ENCODE data around the gene RASL11A.

GRCh38 chr13:27309401-27309958 is 38.9 kb downstream of the RASL11A start:
- TF ChIP-seq CTCF (IDR thresholded peaks at IDR 0.05; ENCODE audit: low read length) (no peak), EZH2 (optimal IDR thresholded peaks at IDR 0.05; ENCODE audit: low read depth, low read length) (no peak)
